Measurements from ENCODE around the gene MBP.

- TF ChIP-seq EP300 (IDR thresholded peaks at IDR 0.05; ENCODE audit: borderline replicate concordance) (no peak), CREB1 (IDR thresholded peaks at IDR 0.05; ENCODE audit: low read depth) (no peak)
- TF ChIP-seq, protein P1, sequence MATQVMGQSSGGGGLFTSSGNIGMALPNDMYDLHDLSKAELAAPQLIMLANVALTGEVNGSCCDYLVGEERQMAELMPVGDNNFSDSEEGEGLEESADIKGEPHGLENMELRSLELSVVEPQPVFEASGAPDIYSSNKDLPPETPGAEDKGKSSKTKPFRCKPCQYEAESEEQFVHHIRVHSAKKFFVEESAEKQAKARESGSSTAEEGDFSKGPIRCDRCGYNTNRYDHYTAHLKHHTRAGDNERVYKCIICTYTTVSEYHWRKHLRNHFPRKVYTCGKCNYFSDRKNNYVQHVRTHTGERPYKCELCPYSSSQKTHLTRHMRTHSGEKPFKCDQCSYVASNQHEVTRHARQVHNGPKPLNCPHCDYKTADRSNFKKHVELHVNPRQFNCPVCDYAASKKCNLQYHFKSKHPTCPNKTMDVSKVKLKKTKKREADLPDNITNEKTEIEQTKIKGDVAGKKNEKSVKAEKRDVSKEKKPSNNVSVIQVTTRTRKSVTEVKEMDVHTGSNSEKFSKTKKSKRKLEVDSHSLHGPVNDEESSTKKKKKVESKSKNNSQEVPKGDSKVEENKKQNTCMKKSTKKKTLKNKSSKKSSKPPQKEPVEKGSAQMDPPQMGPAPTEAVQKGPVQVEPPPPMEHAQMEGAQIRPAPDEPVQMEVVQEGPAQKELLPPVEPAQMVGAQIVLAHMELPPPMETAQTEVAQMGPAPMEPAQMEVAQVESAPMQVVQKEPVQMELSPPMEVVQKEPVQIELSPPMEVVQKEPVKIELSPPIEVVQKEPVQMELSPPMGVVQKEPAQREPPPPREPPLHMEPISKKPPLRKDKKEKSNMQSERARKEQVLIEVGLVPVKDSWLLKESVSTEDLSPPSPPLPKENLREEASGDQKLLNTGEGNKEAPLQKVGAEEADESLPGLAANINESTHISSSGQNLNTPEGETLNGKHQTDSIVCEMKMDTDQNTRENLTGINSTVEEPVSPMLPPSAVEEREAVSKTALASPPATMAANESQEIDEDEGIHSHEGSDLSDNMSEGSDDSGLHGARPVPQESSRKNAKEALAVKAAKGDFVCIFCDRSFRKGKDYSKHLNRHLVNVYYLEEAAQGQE (IDR thresholded peaks at IDR 0.05; ENCODE audit: low read depth), result no peak
Observed at GRCh38 chr18:77024476-77024875, 108.1 kb downstream of the MBP start.
